Heart left ventricle (tissue), 13 donors: ENCODE measurements around the gene ARHGEF28.

Experiments
- POLR2A ChIP-seq, 2 donors: fragments of 450-650 bp; IDR thresholded peaks; one replicate each; pipeline ENCODE4 v1.6.1; 2017; ENCODE audit warnings: antibody characterized with exemption in 2 of 2, mild to moderate bottlenecking in 2 of 2, moderate library complexity in 2 of 2
- TF ChIP-seq, protein P1 (sequence below), 12 donors: fragments of 200-600 bp; sonication (generic) in 4 of 12; IDR thresholded peaks; one replicate each; pipeline versions ENCODE4 v1.5.0 to v1.8.0; 2018 to 2022; ENCODE audit warnings: antibody characterized with exemption in 12 of 12, mild to moderate bottlenecking in 5 of 12
- donor health status: ischemic (EF 13 %, LVEDD 7.1; RV severe dilation, severe dysfunction).
- donor health status: DM: no; HTN: yes; CAD: no.
- donor health status: DM: no; HTN: no; CAD: no.
- donor health status: ischemic (EF 25% LVEDD 6.9; RV normal size, moderate dysfunction).
- donor health status: ischemic (EF 25% LVEDD 5.7; RV mildly dilated, moderate dysfunction).
- donor health status: ischemic (EF 35%, LVEDD 5.7; RV mildly dilated, moderate dysfunction).
- donor health status: nonischemic (EF 11% LVEDD 7.7; RV severe dilation, severe dysfunction).
- donor health status: DM: yes; HTN: yes; CAD: no.
- donor health status: PGD.
- donor health status: ischemic (EF 29% LVEDD 5.4; RV normal size, mild dysfunction).
- donor health status: nonischemic (EF 23%, LVEDD 6.1; RV moderate dilation, normal function).

DNA sequence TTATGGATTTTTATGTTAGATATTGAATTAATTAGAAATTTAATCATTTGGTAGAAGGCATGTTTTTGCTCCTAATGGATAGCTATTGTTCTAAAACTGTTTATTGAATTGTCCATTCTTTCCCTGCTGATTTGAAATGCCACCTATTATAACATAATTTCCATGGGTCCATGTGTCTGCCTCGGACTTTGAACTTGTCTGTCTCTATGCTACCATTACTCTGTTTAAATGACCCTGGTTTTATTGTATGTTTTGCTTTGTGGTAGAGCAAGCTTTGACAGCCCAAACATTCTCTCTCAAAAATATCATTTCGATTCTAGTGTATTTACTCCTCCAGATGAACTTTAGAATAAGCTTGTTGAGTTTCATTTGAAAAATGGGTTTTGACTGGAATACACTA lies 120.6 kb downstream of the ARHGEF28 start:
- TF ChIP-seq, protein P1, sequence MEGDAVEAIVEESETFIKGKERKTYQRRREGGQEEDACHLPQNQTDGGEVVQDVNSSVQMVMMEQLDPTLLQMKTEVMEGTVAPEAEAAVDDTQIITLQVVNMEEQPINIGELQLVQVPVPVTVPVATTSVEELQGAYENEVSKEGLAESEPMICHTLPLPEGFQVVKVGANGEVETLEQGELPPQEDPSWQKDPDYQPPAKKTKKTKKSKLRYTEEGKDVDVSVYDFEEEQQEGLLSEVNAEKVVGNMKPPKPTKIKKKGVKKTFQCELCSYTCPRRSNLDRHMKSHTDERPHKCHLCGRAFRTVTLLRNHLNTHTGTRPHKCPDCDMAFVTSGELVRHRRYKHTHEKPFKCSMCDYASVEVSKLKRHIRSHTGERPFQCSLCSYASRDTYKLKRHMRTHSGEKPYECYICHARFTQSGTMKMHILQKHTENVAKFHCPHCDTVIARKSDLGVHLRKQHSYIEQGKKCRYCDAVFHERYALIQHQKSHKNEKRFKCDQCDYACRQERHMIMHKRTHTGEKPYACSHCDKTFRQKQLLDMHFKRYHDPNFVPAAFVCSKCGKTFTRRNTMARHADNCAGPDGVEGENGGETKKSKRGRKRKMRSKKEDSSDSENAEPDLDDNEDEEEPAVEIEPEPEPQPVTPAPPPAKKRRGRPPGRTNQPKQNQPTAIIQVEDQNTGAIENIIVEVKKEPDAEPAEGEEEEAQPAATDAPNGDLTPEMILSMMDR (IDR thresholded peaks at IDR 0.05): no peak
- TF ChIP-seq POLR2A (IDR thresholded peaks at IDR 0.05): no peak
